DND-41 (cell line): ENCODE data around the gene CTDP1.

Experiments
- CTCF ChIP-seq: IDR thresholded peaks from 2 replicates; pipeline ENCODE4 v1.5.1; 2012; ENCODE audit warnings: borderline replicate concordance, low read length, moderate library complexity, mild to moderate bottlenecking; ENCODE audit not compliant: poor library complexity, severe bottlenecking; ENCODE audit errors: extremely low read depth
- EZH2 ChIP-seq: IDR thresholded peaks from 3 replicates; pipeline ENCODE4 v1.6.1; 2012; ENCODE audit warnings: borderline replicate concordance, low read depth, mild to moderate bottlenecking, moderate library complexity, low read length, inconsistent platforms; ENCODE audit not compliant: severe bottlenecking

DNA sequence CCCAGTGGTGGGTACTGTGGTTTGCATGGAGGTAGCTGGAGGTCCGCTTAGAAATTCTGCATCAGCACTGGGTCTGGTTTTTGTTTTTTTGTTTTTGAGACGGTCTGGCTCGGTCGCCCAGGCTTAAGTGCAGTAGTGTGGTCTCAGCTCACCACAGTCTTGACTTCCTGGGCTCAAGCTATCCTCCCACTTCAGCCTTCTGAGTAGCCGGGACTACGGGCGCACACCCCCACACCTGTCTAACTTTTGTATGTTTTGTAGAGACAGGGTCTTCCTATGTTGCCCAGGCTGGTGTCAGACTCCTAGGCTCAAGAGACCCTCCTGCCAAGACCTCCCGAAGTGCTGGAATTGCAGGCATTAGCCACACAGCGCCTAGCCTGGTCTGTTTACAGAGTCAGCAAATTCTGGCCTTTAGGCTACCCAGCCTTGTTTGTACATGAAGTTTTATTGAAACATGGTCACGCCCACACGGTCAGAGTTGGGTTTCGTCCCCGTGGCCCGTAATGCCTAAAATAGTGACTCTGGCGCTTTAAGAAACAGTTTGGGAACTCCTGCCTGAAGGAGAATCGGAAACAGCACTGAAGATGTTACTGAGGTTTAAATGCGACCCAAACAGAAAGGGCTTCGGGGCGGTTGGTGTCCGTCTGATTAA lies 32.7 kb downstream of the CTDP1 start:
- no peak for TF ChIP-seq CTCF
- TF ChIP-seq EZH2 = no peak
